ENCODE results near the gene TRANK1.
A peak's percentile ranks its signal among the peaks of the same experiment; 100 is the strongest.
"Not testable (repeated sequence)": the region's sequence is repeated elsewhere in the genome, so short reads cannot be mapped to it uniquely, and the experiment has no call there.

The TRANK1 gene

DNA sequence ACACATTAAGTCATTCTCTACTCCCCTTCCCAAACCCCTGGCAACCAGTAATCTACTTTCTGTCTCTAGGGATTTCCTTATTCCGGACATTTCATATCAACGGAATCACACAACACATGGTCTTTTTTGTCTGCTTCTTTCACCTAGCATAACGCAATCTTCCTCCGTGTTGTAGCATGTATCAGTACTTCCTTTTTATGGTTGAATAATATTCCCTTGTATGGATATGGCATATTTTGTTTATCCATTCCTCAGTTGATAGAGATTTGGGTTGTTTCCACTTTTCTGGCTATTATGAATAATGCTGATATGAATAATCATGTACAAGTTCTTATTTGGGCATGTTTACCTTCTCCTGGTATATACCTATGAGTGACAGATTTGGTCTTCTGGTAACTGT lies 63.1 kb downstream of the TRANK1 start:
- no peak for DNase-seq

DNA sequence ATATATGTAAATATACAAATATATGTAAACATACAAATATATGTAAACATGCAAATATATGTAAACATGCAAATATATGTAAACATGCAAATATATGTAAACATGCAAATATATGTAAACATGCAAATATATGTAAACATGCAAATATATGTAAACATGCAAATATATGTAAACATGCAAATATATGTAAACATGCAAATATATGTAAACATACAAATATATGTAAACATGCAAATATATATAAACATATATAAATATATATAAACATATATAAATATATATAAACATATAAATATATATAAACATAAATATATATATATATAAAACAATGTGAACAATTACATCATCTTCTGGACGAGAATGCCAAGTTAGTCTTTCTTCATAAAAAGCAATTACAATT lies 65.0 kb downstream of the TRANK1 start:
- DNase-seq, result not testable (repeated sequence)

DNA sequence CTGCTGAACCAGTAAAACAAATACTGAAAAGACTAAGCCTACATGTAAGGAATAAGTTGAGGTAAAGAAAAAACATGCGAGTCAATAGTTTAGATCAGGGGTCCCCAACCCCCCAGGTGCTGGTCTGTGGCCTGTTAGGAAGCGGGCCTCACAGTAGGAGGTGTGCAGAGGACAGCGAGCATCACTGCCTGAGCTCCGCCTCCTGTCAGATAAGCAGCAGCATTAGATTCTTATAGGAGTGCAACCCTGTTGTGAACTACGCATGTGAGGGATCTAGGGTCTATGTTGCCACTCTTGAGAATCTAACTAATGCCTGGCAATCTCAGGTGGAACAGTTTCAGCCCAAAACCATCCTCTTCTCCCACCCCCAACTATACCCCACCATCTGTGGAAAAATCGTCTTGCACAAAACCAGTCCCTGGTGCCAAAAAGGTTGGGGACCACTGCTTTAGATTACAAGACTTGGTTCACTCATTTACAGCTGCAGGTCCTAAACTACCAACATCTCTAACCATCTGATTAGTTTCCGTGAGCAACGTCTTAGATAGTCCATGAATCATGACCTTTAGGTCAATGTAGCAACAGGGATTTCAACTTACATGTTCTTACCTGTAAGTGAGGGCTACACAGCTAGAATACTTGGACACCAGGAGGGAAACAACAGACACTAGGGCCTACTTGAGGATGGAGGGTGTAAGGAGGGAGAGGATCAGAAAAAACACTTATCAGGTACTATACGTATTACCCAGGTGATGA lies 66.7 kb downstream of the TRANK1 start:
- no peak for DNase-seq

DNA sequence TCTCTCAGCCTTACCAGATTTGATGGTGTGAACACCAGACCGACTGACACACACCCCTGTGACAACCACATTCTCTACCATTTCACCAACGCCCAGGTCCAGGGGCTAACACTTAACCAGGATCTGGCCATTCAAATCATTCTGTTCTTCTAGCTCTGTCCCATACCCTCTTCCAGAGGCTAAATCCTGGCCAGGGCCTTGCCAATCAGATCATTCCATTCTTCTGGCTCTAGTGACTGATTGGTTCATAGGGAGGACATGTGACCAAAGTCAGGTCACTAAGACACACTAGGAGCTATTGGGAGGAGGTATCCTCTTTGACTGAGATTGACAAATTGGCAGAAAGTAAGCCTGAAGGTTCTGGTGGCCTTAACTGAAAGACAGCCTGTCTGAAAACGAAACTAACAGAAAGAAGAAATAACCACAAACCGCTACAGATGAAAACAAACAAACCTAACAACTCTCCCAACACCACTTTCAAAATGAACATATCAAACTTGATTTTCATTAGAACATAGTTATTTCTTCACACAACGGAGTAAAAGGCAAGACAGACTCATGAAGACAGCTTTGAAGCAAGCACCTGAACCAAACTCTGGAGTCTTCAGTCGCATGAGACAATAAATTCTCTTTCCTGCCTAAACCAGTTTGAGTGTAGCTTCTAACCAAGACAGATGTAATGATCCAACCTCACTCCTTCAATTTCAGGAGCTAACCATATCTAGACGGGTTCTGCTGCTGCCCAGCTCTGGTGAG lies 68.5 kb downstream of the TRANK1 start:
- DNase-seq, result no peak

DNA sequence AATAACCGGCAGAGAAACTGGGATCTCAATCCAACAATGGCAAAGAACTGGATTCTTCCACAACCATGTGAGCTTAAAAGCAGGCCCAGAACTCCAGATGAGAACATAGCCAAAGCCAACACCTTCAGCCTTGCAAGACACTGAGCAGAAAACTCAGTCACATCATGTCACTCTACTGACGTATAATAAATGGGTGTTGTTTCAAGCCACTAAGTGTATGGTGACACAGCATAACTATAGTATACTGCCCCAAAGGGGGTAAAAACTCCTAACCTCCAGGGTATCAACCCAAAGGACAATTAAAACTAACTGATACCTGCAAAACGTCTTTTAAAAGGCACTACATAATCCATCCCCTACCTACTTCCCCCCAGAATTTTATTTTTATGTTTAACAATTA lies 69.5 kb downstream of the TRANK1 start:
- DNase-seq, result no peak

DNA sequence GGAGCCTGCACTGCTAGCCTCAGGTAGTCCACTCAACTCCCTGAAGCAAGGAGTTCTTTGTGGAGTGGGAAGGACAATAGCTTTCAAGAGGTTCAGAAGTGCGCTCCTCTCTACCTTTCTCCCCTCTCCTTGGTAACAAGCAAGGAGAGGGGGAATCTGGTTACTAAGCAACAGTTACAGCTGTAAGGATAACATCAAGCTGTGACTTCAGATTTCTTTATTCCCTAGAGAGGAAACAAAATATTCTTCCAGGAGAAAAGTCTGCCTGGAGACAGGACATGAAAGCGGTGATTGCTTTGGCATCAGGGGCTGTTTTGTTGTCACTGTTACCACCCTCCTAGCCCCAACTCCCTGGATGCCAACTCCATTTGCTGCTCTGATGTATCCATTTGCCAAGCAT lies 70.4 kb downstream of the TRANK1 start:
- no peak for DNase-seq

DNA sequence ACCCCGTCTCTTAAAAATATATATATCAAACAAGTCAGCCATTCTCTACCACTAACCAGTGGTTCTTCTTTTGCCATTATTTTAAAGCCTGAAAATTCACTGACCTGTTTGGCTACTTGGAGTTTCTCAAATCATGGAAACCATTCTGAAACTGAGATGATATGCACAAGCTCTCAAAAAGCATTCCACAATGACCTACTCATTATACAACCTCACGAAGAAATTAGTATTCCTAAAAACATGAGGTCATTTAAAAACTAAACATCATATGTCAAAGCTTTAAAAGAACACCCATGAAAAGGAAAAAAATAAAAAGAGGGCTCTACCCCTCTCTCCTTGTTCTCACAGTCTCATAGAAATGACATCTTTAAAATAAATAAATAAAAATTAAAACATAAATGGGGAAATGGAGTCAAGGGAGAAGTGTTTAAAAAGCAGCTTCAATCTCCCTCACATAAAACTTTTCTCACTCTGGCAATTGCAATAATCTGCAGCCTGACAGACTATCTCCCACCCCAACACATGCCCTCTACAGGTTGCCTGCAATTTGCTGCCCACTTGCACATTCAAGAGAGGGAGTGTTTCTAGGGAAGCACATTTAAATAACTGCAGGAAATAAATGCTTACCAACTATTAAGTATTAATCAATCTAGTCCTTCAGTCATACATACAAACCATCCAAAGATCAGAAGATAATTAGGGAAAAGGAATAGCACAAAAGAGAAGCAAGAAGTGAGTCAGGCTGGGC lies 73.3 kb downstream of the TRANK1 start:
- DNase-seq, result no peak

DNA sequence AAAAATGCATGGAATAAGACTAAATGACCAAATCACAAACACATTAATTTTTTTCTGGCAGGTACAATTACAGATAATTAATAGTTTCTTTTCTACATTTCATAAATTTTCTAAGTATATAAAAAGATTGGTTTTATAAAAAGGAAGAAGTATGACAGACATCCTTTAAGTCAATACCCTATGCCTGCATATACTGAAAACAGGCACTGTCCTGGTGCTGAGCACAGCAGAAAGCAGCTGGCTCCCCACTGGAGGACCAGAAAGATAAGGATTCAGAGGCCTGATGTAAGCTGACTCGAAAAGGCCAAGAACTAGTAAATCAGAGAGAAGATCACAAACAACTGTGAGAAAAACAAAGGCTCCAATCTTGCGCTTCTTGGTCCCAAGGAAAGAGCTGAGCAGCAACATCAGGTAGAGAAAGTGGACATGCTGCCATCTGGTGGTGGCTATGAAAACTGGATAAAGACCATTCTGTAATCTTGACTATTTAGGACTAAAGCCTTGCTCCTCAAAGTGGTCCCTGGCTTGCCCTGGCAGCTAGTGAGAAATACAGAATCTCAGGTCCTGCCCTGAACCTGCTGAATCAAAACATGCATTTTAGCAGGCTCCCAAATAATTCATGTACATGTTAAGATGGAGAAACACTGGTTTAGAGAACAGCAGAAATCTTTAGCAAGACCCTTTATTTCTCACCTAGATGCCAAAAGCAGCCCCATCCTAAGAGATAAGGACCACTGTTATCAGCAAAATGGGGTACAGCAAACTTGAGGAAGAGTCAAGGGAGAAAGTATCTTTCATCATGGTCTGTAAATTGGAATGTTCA lies 76.0 kb downstream of the TRANK1 start:
- DNase-seq, result peak; percentile 8 to 57

DNA sequence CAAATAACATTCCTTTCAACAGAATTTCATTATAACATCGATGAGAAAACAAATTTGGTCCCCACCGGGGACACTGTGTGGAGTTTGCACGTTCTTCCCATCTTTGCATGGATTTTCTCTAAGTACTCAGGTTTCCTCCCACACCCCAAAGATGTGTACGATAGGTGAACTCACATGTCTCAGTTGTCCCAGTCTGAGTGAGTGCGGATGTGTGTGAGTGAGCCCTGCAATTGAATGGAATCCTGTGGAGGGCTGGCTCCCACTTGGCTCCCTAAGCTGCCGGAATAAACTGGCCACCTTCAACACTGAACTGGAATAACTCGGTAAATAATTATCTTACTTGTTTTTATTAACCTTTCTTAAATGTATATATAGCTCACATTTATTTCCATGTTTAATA lies 77.0 kb downstream of the TRANK1 start:
- DNase-seq, result no peak

DNA sequence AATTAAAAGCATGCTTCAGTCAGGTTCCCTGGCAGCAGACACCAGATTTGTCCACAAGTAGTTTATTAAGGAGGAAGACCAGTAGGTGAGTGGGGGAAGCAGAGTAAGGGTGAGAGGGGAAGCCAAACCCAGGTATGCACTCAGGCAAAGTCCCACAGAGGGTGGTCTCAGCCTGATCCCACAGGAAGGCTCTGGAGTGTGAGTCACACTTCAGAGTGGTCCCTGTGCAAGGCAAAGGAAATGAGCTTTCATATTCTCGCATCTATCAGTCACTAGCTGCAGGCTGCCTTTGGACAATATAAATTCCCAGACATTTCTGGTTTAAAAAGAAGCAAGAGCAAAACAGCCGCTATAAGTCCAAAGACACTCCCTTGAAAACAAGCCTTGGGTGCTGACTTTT lies 78.5 kb downstream of the TRANK1 start:
- DNase-seq, result no peak

DNA sequence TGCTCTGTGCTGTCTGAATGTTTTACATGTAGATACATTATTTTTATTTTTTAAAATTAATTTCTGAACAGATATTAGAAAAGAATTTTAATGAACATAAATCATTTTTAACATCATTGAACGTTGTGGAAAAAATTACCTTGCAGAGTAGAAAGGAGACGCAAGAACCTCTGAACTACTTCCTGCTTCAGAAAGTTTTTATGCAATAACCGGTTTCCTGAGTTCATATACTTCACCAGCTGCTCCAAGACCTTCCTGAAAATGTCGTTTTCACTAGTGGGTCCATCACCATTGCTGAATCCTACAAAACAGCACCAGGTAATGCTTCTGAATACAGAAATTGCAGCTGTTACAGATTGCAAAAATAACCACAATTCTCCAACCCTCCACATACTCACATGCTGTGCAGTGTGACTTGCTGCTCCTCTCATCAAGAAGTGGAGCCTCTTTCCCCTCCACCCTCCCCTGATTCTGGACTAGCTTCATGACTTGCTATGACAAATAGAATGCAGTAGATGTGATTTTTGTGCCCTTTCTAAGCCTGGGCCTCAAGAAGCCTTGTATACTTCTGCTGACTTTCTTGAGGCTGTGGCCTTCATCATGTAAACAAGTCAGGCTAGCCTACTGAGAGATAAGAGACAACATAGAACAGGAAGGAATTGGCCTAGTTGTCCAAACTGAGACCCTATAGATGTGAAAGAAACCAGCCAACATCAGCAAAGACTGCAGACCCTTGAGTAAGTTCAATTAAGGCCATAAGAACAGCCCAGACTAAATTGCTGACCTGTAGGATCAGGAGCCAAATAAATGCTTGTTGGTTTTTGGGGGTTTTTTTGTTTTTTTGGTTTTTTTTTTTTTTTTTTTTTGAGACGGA lies 80.4 kb downstream of the TRANK1 start:
- no peak for DNase-seq

DNA sequence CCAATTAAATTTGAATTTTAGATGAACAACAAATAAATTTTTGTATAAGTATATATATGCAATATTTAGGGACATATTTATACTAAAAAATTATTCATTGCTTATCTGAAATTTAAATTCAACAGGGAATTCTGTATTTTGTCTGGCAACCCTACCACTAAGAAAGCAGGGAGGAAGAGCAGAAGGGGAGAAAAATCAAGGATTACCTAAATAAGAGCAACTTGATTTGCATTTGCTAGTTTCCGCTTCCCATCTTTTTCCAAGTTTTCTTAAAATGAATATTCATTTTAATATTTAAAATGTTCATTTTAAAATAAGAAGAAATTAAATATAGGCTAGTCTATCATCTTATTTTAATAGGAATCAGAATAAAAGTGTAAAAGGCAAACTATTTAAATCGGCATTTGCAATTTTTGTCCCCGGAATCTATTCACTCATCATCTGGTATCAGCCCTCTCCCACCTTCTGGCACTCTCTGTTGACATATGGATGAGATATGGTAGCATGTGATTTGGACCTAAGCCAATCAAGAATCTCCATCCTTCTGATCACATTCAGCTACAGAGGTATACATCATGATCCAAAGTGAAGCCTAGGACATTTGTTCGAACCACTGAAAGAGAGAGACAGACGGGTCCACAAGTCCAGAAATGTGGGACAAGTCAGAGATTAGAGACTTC lies 82.6 kb downstream of the TRANK1 start:
- DNase-seq, result no peak

DNA sequence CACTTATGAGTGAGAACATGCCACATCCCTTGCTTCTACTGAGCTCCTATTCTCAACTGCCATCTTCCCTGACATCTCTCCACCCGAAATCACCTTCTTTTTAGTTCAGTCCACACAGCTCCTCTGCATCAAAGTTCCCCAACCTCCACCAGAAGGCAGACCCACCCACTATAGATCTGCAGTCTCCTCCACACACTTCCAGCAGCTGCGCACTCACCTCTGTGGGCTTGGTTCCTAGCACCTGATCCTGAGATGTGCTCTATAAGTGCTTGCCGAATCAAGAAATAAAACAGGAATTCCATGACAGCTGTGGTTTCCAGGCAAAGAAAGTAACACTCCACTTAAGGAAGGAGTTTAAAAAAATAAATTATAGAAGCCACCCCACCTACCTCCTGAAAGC lies 85.4 kb downstream of the TRANK1 start:
- DNase-seq, result no peak

DNA sequence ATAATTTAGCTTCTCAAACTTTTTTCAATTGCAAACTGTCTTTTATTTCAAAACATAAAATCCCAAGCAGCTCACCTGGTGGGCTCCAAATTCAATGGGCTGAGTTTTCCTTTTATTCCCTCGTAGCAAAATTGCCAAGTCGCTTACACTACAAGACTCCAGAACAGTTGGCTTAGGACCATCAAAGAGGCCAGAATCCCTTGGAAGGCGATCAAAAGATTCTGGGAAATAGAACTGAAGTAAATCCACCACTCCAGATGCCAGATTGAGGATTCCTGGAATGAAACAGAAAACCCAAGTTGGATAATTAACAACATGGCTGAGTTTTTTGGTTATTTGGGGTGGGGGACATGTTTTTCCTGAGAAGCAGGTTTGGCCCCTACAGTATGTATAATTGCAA lies 92.8 kb downstream of the TRANK1 start:
- peak in 1 of 2 experiments; percentile 18 for DNase-seq

DNA sequence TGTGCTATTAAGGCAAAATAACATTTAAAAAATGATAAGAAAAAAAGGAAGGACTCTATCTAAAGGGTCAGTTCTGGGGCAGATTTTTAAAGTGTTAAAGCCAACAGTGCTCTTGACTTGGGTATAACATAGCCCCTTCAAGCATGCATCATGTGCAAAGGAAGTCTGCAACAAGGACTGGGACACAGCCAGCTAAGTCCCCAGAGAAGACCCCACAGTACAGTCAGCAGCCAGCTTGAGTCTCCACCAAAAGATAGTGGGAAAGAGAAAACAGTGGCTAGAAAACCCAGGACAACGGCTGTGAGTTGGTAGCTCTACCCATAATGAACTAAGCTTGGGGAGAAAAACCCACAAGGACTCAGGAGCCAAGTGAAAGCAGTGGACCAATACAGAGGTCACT lies 94.1 kb downstream of the TRANK1 start:
- no peak for DNase-seq

DNA sequence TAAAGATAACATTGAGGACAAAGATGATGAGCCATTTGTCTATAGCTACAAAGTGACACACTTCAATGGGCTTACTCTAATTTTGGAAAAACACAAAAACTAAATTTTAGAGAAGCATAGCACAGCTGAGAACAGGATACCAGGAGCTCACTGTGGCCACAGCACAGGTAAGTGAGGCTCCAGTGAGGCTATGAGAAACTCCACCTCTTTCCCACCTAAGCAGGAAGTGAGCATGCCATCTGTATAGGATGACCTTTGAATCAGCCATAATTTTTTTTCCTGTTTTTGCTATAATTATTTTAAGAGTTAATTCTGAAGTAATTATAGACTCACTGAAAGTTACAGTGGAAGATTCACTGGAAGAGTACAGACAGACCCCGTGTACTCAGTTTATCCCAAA lies 98.4 kb downstream of the TRANK1 start:
- DNase-seq, result no peak

DNA sequence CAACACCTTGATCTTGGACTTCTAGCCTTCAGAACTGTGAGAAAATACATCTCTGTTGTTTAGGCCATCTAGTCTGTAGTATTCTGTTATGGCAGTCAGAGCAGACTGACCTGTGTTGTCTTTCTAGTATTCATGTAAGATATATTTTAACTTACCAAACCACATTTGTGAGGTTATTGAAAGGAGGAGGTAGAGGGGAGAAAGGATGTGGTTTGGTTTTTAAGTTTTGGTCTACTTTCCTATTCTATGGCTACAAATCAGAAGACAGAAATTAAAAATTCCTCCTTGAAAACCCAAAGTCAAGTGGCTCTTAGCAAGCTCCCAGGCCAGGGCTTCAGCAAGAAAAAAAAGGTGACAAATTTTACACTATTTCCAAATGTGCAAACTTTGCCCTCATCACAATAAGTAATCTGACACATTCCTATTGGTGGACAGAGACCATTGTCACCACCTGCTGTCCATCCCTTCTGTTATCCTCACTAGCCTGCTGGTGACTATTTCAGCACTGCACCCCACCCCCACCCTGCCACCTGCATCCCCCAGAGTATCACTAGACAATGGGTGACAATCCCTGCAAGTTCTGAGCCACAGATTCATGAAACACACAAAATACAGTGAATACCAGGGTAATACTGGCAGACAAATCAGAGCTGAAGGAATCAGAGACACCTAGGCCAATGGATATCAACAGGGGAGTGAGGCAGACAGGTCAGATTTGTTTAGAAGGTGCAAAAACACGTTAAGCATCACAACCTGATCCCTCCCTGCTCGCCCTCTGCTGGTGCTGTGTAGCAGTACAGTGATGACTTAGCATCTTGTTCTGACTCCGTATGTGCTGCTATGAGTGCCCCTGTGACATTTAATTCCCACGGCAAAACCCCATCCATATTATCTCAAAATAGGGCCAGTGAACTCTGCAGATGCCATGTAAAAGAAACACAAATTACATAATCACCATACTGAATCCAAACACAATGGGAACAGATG lies 101.5 kb downstream of the TRANK1 start:
- DNase-seq, result no peak

DNA sequence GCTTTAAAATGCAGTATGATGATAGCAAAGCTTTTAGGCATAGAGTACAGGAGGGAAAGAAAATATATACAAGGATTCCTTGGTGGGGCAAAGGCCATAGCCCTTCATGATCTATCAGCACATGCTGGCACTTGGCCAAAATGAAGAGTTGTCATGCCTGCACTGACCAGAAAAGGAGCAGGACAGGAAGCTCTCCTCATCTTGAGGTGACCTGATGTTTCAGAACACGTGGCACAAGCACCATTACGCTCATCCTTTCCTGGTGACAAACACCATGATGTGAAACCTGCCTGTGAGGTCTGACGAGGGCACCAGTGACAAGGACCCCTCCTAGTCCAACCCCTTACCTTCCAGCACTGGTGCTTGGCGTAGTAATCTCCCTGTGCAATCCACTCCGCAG lies 102.6 kb downstream of the TRANK1 start:
- no peak for DNase-seq

DNA sequence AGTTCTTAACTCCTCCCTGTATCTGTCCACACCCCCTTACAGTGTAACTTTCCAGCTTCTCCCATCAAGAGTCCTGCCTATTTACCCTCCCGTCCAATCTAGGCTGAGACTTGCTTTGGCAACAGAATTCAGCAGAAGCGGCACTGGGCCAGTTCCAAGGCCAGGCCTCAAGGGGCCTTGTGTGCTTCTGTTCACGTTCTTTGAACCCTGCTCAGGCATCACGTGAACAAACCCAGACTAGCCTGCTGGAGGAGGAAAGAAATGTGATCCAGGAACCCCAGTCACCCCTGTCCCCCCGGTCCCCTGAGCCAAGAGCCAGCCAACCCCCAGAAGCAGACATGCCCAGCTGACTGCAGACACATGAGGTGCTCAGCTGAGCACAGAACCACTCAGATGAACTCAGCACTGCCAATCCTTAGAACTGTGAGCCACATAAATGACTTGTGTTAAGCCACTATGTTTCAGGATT lies 104.4 kb downstream of the TRANK1 start:
- peak in 1 of 2 experiments; percentile 2 for DNase-seq

DNA sequence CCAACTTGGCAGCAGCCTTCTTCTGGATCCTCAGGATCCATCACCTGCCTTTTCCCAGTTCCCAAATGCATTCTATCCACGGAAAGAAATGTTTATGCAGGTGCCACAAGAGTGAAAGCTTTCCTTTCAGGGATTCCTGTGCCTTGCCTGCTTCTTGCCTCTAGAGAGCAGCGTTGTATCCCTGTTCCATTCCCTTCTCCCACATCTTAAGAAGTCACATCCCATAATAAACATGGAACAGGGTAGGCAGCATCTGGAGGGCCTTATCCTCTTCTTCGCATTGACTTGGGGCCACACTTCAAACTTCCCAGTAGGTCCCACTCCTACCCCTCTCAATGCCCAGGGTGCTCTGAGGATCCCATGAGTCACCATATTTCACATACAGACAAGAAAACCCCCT lies 107.8 kb downstream of the TRANK1 start:
- DNase-seq, result no peak

Measured in NCI-H446 (cell line).